OCI-LY7 (cell line): ENCODE measurements around the gene SLC17A2. TPM values are rescaled to one million over a fixed set of nuclear protein-coding genes. Genes with fewer than 3 reads are reported as not detected.

ENCODE experiments used
- BruUV-seq: library from RNA; stranded (reverse); fragments of 400-500 nt; replicated peaks from 2 replicates; lab custom pipeline; 2021; lab: Mats Ljungman, UMichigan
- CTCF ChIA-PET: fragments of 300-600 bp; sonication (Branson Sonifier 250); formaldehyde crosslinking; loops from one replicate; lab custom pipeline; 2022; ENCODE audit warnings: antibody characterized with exemption; ENCODE audit not compliant: unreplicated experiment; lab: Charles Lee
- POLR2A ChIA-PET: fragments of 300-600 bp; sonication (Branson Sonifier 250); formaldehyde crosslinking; loops from one replicate; lab custom pipeline; 2022; ENCODE audit warnings: antibody characterized with exemption; lab: Charles Lee
- DNase-seq: peaks from one replicate; pipeline ENCODE4 v3.0.0-alpha.2; 2015; ENCODE audit warnings: low spot score
- H2AFZ ChIP-seq: fragments of 200-600 bp; sonication (generic), shearing (Covaris generic); 2 replicates; pipeline ENCODE4 v1.6.1; 2014; ENCODE audit warnings: mild to moderate bottlenecking, antibody characterized with exemption, low read length, moderate library complexity
- H3K27ac ChIP-seq: fragments of 200-600 bp; sonication (generic); 2 replicates; pipeline ENCODE4 v1.5.1; 2014; ENCODE audit warnings: mixed run types, low read depth, mild to moderate bottlenecking, moderate library complexity, low read length, inconsistent platforms; ENCODE audit not compliant: poor library complexity, severe bottlenecking
- H3K36me3 ChIP-seq: fragments of 200-600 bp; sonication (generic); 2 replicates; pipeline ENCODE4 v1.6.1; 2014; ENCODE audit warnings: mild to moderate bottlenecking, antibody characterized with exemption, low read length, moderate library complexity, mixed read lengths; ENCODE audit not compliant: insufficient read depth
- H3K4me1 ChIP-seq: fragments of 200-600 bp; sonication (generic); 2 replicates; pipeline ENCODE4 v1.5.1; 2014; ENCODE audit warnings: mild to moderate bottlenecking, low read length; ENCODE audit not compliant: insufficient read depth, poor library complexity, severe bottlenecking
- H3K4me2 ChIP-seq: fragments of 200-600 bp; sonication (generic); 2 replicates; pipeline ENCODE4 v1.6.1; 2014; ENCODE audit warnings: mild to moderate bottlenecking, low read length
- H3K4me3 ChIP-seq: fragments of 200-600 bp; sonication (generic); 2 replicates; pipeline ENCODE4 v1.5.1; 2014; ENCODE audit warnings: mild to moderate bottlenecking, low read depth, low read length; ENCODE audit not compliant: poor library complexity, severe bottlenecking
- H3K79me2 ChIP-seq: fragments of 200-600 bp; sonication (generic); 2 replicates; pipeline ENCODE4 v1.6.1; 2016; ENCODE audit warnings: low read depth, mild to moderate bottlenecking, low read length, moderate library complexity, mixed read lengths; ENCODE audit not compliant: insufficient read depth
- H3K9me2 ChIP-seq: fragments of 200-600 bp; sonication (generic); 2 replicates; pipeline ENCODE4 v1.6.1; 2016; ENCODE audit warnings: mild to moderate bottlenecking, low read length, mixed read lengths; ENCODE audit not compliant: insufficient read depth
- H3K9me3 ChIP-seq: fragments of 200-600 bp; sonication (generic); 2 replicates; pipeline ENCODE4 v1.6.1; 2014; ENCODE audit warnings: mild to moderate bottlenecking, mixed run types, low read length, mixed read lengths
- H4K20me1 ChIP-seq: fragments of 200-600 bp; sonication (generic); 2 replicates; pipeline ENCODE4 v1.6.1; 2014; ENCODE audit warnings: mild to moderate bottlenecking, antibody characterized with exemption, low read length, moderate library complexity, mixed read lengths; ENCODE audit not compliant: insufficient read depth
- EZH2phosphoT487 ChIP-seq: fragments of 200-600 bp; sonication (generic); IDR thresholded peaks from 2 replicates; pipeline ENCODE4 v1.6.1; 2018; ENCODE audit warnings: low read depth, borderline replicate concordance, mild to moderate bottlenecking, mixed run types, antibody characterized with exemption, low read length, moderate library complexity, mixed read lengths
- intact Hi-C: fragments of 100-400 bp; cut with micrococcal nuclease; formaldehyde crosslinking; loops from one replicate; pipeline ENCODE4 v1.10.0; 2022; ENCODE audit not compliant: unreplicated experiment
- total RNA-seq, 2 experiments: library from RNA; depleted of rRNA in 1 of 2; stranded (reverse); fragments of >200 nt in 1 of 2; shearing (Covaris generic) in 1 of 2; gene quantifications; 2 replicates each; pipeline ENCODE4 v1.2.3, GENCODE V29; 2014 to 2022
- TF ChIP-seq, protein P1 (sequence below): fragments of 200-600 bp; sonication (generic); conservative IDR thresholded peaks from 2 replicates; pipeline ENCODE4 v1.5.1; 2014; ENCODE audit warnings: mild to moderate bottlenecking, antibody characterized with exemption, low read length, moderate library complexity, mixed read lengths

The SLC17A2 gene
- total RNA-seq, 2 experiments from 2014 or later = not detected

GRCh38 chr6:25883536-25883935 is 47.0 kb downstream of the SLC17A2 start:
- CTCF ChIA-PET = no interaction called here
- Histone ChIP-seq H3K4me3 (no peak overlapping the region), H2AFZ (no peak overlapping the region), H4K20me1 (no peaks in the 10 kb centered on the region), H3K79me2 (no peaks in the 10 kb centered on the region), H3K9me3 (no peaks in the 10 kb centered on the region), H3K27ac (no peak overlapping the region), H3K4me1 (no peaks in the 10 kb centered on the region), H3K4me2 (no peak overlapping the region), H3K36me3 (no peaks in the 10 kb centered on the region), H3K9me2 (no peaks in the 10 kb centered on the region)
- BruUV-seq = no TSS peak
- no peak for TF ChIP-seq EZH2phosphoT487
- TF ChIP-seq, protein P1, sequence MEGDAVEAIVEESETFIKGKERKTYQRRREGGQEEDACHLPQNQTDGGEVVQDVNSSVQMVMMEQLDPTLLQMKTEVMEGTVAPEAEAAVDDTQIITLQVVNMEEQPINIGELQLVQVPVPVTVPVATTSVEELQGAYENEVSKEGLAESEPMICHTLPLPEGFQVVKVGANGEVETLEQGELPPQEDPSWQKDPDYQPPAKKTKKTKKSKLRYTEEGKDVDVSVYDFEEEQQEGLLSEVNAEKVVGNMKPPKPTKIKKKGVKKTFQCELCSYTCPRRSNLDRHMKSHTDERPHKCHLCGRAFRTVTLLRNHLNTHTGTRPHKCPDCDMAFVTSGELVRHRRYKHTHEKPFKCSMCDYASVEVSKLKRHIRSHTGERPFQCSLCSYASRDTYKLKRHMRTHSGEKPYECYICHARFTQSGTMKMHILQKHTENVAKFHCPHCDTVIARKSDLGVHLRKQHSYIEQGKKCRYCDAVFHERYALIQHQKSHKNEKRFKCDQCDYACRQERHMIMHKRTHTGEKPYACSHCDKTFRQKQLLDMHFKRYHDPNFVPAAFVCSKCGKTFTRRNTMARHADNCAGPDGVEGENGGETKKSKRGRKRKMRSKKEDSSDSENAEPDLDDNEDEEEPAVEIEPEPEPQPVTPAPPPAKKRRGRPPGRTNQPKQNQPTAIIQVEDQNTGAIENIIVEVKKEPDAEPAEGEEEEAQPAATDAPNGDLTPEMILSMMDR = no peak
- POLR2A ChIA-PET = no interaction called here
- intact Hi-C loops = no loop called here
- no peak for DNase-seq

DNA sequence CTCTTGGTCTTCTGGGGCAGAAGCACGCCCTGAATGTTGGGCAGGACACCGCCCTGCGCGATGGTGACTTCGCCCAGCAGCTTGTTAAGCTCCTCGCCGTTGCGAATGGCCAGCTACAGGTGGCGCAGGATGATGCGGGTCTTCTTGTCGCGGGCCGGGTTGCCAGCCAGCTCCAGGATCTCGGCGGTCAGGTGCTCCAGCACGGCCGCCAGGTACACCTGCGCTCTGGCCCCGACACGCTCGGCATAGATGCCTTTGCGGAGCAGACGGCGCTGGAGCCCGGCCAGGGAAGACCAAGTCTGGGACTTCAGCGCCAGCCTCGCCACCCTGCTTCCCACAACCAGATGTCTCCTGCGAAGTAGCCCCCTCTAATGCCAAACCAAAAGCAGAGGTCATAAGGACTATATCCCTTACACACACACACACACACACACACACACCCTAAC is 48.4 kb downstream of the SLC17A2 start:
- Histone ChIP-seq H3K9me3 (no peaks in the 10 kb centered on the region), H3K4me1 (no peaks in the 10 kb centered on the region), H3K9me2 (no peaks in the 10 kb centered on the region), H3K4me2 (no peak overlapping the region), H3K79me2 (no peaks in the 10 kb centered on the region), H3K27ac (no peak overlapping the region), H3K36me3 (no peaks in the 10 kb centered on the region), H2AFZ (no peak overlapping the region), H4K20me1 (no peaks in the 10 kb centered on the region), H3K4me3 (no peak overlapping the region)
- no peak for DNase-seq
- POLR2A ChIA-PET = no interaction called here
- TF ChIP-seq, protein P1 = no peak
- no peak for TF ChIP-seq EZH2phosphoT487
- CTCF ChIA-PET = no interaction called here
- no TSS peak for BruUV-seq
- intact Hi-C loops = no loop called here

DNA sequence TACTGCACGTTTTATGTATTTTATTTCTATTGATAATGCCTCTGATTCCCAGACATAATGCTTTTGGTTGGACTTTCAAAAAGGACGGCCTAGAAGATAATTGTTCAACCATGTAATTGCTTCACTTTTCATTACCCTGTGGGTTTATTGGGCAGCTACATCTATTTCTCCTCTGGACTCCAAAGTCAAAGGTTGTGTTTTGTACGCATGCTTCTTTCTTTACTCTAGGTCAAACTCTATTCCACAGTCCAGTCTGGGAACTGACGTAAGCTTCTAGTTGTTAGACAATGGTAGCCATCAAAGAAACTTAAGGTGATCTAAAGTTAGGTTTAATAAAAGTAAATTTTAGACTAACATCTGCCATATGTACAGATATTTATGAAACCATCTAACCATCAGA is 49.9 kb downstream of the SLC17A2 start:
- CTCF ChIA-PET = no interaction called here
- H3K4me2 ChIP-seq = no peak overlapping the region
- POLR2A ChIA-PET = no interaction called here
- no peak for DNase-seq
- no peaks in the 10 kb centered on the region for H3K9me2 ChIP-seq
- no TSS peak for BruUV-seq
- H3K9me3 ChIP-seq = no peaks in the 10 kb centered on the region
- H3K36me3 ChIP-seq = no peaks in the 10 kb centered on the region
- TF ChIP-seq, protein P1 = no peak
- TF ChIP-seq EZH2phosphoT487 = no peak
- H4K20me1 ChIP-seq = no peaks in the 10 kb centered on the region
- intact Hi-C loops = no loop called here
- H3K4me3 ChIP-seq = no peak overlapping the region
- no peak overlapping the region for H3K27ac ChIP-seq
- H3K79me2 ChIP-seq = no peaks in the 10 kb centered on the region
- no peak overlapping the region for H2AFZ ChIP-seq
- no peaks in the 10 kb centered on the region for H3K4me1 ChIP-seq
